Osteocyte (in vitro differentiated cells): ENCODE measurements around the gene CDH18. TPM values are rescaled to one million over a fixed set of nuclear protein-coding genes. Genes with fewer than 3 reads are reported as not detected.

Source experiments
- DNase-seq: peaks from one replicate; pipeline ENCODE4 v3.0.0; 2021; ENCODE audit warnings: mixed read lengths; ENCODE audit not compliant: unreplicated experiment; ENCODE audit errors: extremely low spot score
- H3K27ac Mint-ChIP-seq: one replicate; pipeline ENCODE4 v1.8.0; 2021; ENCODE audit warnings: mild to moderate bottlenecking, mixed read lengths; ENCODE audit not compliant: unreplicated experiment
- H3K27me3 Mint-ChIP-seq: one replicate; pipeline ENCODE4 v1.8.0; 2021; ENCODE audit warnings: mixed read lengths; ENCODE audit not compliant: unreplicated experiment
- H3K36me3 Mint-ChIP-seq: one replicate; pipeline ENCODE4 v1.8.0; 2021; ENCODE audit warnings: mixed read lengths; ENCODE audit not compliant: unreplicated experiment
- H3K4me1 Mint-ChIP-seq: one replicate; pipeline ENCODE4 v1.8.0; 2021; ENCODE audit warnings: mixed read lengths; ENCODE audit not compliant: unreplicated experiment
- H3K4me3 Mint-ChIP-seq: one replicate; pipeline ENCODE4 v1.8.0; 2021; ENCODE audit warnings: mild to moderate bottlenecking, moderate library complexity, mixed read lengths; ENCODE audit not compliant: unreplicated experiment
- H3K9me3 Mint-ChIP-seq: one replicate; pipeline ENCODE4 v1.8.0; 2021; ENCODE audit warnings: mixed read lengths; ENCODE audit not compliant: unreplicated experiment
- total RNA-seq: library from RNA; stranded (reverse); gene quantifications from 2 replicates; pipeline ENCODE4 v1.2.1, GENCODE V29; 2021
- TF ChIP-seq, protein P1 (sequence below): fragments of 200-600 bp; sonication (generic); IDR thresholded peaks from 2 replicates; pipeline ENCODE4 v1.5.0; 2021; ENCODE audit warnings: antibody characterized with exemption, mild to moderate bottlenecking, moderate library complexity

Gene CDH18
- total RNA-seq, 1 donor from 2014 or later, result not detected

DNA sequence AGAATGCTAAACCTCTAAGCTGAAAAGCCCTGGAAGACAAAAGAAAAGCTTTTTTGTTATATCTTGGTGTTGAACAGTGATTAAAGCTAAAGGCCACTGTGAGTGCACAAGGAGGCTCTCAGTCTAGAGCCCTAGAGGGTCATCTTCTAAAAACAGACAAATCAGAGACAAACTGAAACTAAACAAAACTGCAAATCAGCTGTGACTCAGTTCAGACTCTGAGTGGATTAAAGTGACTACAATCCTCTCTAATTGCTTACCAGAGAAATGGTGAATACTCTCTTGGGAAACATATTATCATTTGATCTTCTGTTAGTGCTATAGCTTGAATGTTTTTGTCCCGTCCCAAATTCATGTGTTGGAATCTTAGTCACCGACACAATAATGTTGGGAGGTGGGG lies 491.9 kb downstream of the CDH18 start:
- TF ChIP-seq, protein P1, sequence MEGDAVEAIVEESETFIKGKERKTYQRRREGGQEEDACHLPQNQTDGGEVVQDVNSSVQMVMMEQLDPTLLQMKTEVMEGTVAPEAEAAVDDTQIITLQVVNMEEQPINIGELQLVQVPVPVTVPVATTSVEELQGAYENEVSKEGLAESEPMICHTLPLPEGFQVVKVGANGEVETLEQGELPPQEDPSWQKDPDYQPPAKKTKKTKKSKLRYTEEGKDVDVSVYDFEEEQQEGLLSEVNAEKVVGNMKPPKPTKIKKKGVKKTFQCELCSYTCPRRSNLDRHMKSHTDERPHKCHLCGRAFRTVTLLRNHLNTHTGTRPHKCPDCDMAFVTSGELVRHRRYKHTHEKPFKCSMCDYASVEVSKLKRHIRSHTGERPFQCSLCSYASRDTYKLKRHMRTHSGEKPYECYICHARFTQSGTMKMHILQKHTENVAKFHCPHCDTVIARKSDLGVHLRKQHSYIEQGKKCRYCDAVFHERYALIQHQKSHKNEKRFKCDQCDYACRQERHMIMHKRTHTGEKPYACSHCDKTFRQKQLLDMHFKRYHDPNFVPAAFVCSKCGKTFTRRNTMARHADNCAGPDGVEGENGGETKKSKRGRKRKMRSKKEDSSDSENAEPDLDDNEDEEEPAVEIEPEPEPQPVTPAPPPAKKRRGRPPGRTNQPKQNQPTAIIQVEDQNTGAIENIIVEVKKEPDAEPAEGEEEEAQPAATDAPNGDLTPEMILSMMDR, result no peak
- no peak overlapping the region for H3K4me3 Mint-ChIP-seq
- H3K27me3 Mint-ChIP-seq, result no peaks in the 10 kb centered on the region
- H3K4me1 Mint-ChIP-seq, result no peaks in the 10 kb centered on the region
- H3K36me3 Mint-ChIP-seq, result no peaks in the 10 kb centered on the region
- no peaks in the 10 kb centered on the region for H3K9me3 Mint-ChIP-seq
- H3K27ac Mint-ChIP-seq, result no peak overlapping the region
- DNase-seq, result no peak

DNA sequence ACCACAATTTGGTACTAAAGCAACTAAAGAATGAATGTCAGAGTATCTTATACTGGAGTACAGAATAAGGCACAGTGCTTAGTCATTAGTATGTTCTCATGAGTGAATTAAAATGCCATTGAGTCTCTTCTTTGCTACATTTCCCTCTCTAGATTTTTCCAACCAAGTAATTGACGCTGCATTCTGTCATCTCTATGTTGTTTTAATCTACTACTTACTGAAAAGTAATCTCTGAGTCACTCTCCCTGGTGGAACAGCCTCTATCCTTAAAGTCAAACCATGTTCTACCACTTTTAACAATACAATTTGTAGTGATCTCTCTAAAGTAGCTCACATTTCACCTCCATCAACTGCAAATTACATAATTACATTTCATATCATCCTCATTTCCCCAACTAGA lies 495.1 kb downstream of the CDH18 start:
- no peak overlapping the region for H3K27ac Mint-ChIP-seq
- H3K4me3 Mint-ChIP-seq, result no peak overlapping the region
- no peak for DNase-seq
- H3K4me1 Mint-ChIP-seq, result no peaks in the 10 kb centered on the region
- H3K27me3 Mint-ChIP-seq, result no peaks in the 10 kb centered on the region
- H3K36me3 Mint-ChIP-seq, result no peaks in the 10 kb centered on the region
- TF ChIP-seq, protein P1, result no peak
- no peaks in the 10 kb centered on the region for H3K9me3 Mint-ChIP-seq

DNA sequence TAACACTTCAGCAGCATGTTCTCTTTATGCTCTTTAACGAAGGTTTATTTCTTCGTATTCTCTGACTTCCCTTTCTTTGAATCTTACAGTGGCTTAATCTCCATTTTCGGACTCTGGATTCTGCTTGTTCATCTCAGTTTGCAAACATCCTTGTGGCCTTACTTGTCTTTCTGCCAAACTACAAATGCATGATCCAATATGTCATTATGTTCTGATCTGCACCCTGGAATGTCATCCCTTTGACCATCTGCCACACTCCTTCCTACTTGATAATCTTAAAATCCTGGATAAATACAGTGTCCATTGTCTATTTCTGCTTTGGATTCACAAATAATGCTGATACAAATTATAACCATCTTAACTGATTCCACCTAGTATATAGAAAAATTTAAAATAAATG lies 499.2 kb downstream of the CDH18 start:
- no peaks in the 10 kb centered on the region for H3K4me1 Mint-ChIP-seq
- no peak overlapping the region for H3K4me3 Mint-ChIP-seq
- no peak for DNase-seq
- no peaks in the 10 kb centered on the region for H3K27me3 Mint-ChIP-seq
- no peaks in the 10 kb centered on the region for H3K36me3 Mint-ChIP-seq
- H3K9me3 Mint-ChIP-seq, result peaks cover 1% of the 10 kb centered on the region
- H3K27ac Mint-ChIP-seq, result no peak overlapping the region
- TF ChIP-seq, protein P1, result no peak

DNA sequence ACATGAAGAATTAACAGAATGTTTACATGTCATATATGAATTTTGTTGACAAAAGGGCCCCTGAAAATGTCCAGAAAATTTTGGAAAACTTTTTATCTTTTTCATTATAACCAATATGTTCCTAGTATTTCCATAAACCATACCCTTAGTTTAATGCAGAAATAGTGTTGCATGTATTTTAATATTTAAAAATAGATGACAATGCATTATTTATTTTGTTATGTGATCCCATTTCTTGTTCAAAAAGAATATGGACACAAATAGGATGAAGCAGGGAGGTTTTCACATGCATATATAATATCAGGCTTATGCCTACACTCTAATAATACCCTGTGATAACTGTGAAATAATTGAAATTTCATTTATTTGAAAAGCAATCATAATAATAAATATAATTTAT lies 500.5 kb downstream of the CDH18 start:
- H3K4me3 Mint-ChIP-seq, result no peak overlapping the region
- no peaks in the 10 kb centered on the region for H3K27me3 Mint-ChIP-seq
- peaks cover 12% of the 10 kb centered on the region for H3K9me3 Mint-ChIP-seq
- no peak overlapping the region for H3K27ac Mint-ChIP-seq
- TF ChIP-seq, protein P1, result no peak
- H3K4me1 Mint-ChIP-seq, result no peaks in the 10 kb centered on the region
- DNase-seq, result no peak
- no peaks in the 10 kb centered on the region for H3K36me3 Mint-ChIP-seq

DNA sequence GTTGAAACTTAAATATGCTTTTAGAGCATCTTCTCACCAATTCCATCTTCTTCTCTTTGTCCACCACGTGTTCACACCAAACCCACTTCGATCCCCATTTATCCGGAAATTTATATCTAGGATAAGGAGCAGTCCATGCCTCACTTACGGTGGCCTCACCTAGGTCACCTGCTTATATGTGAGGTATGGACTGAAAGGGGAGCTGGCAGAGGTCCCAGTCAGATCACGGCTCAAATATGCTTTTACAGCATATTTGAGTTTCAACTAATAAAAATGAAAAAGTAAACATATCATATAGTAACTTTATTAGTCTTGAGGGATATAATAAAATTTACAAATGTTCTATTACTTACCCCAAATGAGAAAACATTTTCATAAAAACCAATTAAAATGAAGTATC lies 508.4 kb downstream of the CDH18 start:
- Mint-ChIP-seq H3K4me1 (no peaks in the 10 kb centered on the region), H3K27ac (no peak overlapping the region), H3K27me3 (no peaks in the 10 kb centered on the region), H3K36me3 (no peaks in the 10 kb centered on the region), H3K9me3 (peaks cover 21% of the 10 kb centered on the region), H3K4me3 (no peak overlapping the region)
- DNase-seq, result no peak
- TF ChIP-seq, protein P1, result no peak
